ENCODE data around the gene GDF11. TPM values are rescaled to one million over a fixed set of nuclear protein-coding genes. Genes with fewer than 3 reads are reported as not detected.

Gene GDF11
- total and polyA plus RNA-seq, 2 of the 8 experiments (the other 6 are each of a cell fraction or from before 2014, with no cell fraction given), result 12.1 to 15.1 TPM

- H3K14ac ChIP-seq (ENCODE audit: insufficient read length), result no peak overlapping the region
- H2AFZ ChIP-seq (ENCODE audit: low read length), result no peak overlapping the region
- no peak overlapping the region for H3K4me2 ChIP-seq (ENCODE audit: insufficient read depth in 1 of 2, low read depth in 2 of 2, low read length in 2 of 2)
- no peak overlapping the region for H2BK120ac ChIP-seq (replicated peaks; ENCODE audit: low read depth, low read length)
- no peak overlapping the region for H4K91ac ChIP-seq (replicated peaks; ENCODE audit: insufficient read length, low read length)
- H2BK12ac ChIP-seq (ENCODE audit: low read depth, low read length), result no peak overlapping the region
- H3K27ac ChIP-seq (ENCODE audit: low read depth, low read length), result no peak overlapping the region
- peaks cover 0 to 9% of the 10 kb centered on the region in 2 experiments; a peak in 1 of 4 replicates for H3K79me2 ChIP-seq (ENCODE audit: control insufficient read depth in 1 of 2, insufficient read depth in 2 of 2, low read length in 2 of 2)
- H2BK15ac ChIP-seq (ENCODE audit: low read length), result no peak overlapping the region
- no peak overlapping the region for H4K8ac ChIP-seq (ENCODE audit: extremely low read depth, insufficient read depth, low read length)
- no peak overlapping the region for H3K4me3 ChIP-seq (ENCODE audit: extremely low read depth in 1 of 4, insufficient read depth in 2 of 4, low read depth in 3 of 4, low read length in 4 of 4)
- peaks cover 12% of the 10 kb centered on the region for H3K23me2 ChIP-seq (ENCODE audit: low read depth, low read length)
- no peak overlapping the region for H4K5ac ChIP-seq (ENCODE audit: insufficient read length, low read depth, low read length)
- no peaks in the 10 kb centered on the region; a peak in 3 of 7 replicates for H3K27me3 ChIP-seq (replicated peaks in 1 of 4; ENCODE audit: control insufficient read depth in 3 of 4, extremely low read depth in 1 of 4, insufficient read depth in 3 of 4, low read length in 3 of 4)
- CTCF ChIA-PET (ENCODE audit: partially characterized antibody), result interaction anchor here (0.6 to 4.6 kb wide), 2 partner anchors 24 to 1516 kb away, joined by 3 to 30 read pairs; no protein-coding TSS in a partner anchor
- H3K18ac ChIP-seq (ENCODE audit: extremely low read depth, low read length), result no peak overlapping the region
- no peaks in the 10 kb centered on the region for H4K20me1 ChIP-seq (replicated peaks in 1 of 2; ENCODE audit: control insufficient read depth in 1 of 2, insufficient read depth in 2 of 2, low read length in 2 of 2)
- H3K23ac ChIP-seq (ENCODE audit: insufficient read length), result no peak overlapping the region
- no peaks in the 10 kb centered on the region for H3K9me3 ChIP-seq (ENCODE audit: insufficient read depth in 2 of 2, low read depth in 1 of 2, low read length in 1 of 2)
- H2AK5ac ChIP-seq (ENCODE audit: low read depth, low read length), result no peak overlapping the region
- no peak overlapping the region for H2BK5ac ChIP-seq (ENCODE audit: low read depth, low read length)
- H3K4me1 ChIP-seq (replicated peaks in 1 of 4; ENCODE audit: control insufficient read depth in 3 of 4, insufficient read depth in 4 of 4, low read length in 3 of 4), result peaks cover 7 to 27% (median 18%) of the 10 kb centered on the region in 4 experiments
- no peak for DNase-seq (ENCODE audit: low read depth in 1 of 2, low spot score in 2 of 2)
- no peak overlapping the region for H2BK20ac ChIP-seq (ENCODE audit: low read length)
- H3K79me1 ChIP-seq (ENCODE audit: low read depth, low read length), result peaks cover 5% of the 10 kb centered on the region
- POLR2A ChIA-PET (ENCODE audit: partially characterized antibody), result interaction anchor here (1.9 kb wide), 1 partner anchor 15 kb away, joined by 11 read pairs; the partner anchor contains the start of gene CD63
- no peak overlapping the region for H3K56ac ChIP-seq (replicated peaks; ENCODE audit: insufficient read length, low read depth, low read length)
- 90% methylated on average over 2 of the region's 2 CpGs; no CpG with 5 or more reads in 1 of the 2 experiments for WGBS, 2 experiments (ENCODE audit: extremely low coverage in 1 of 2, insufficient coverage in 1 of 2, insufficient read length in 1 of 2, insufficient replicate concordance in 2 of 2, low coverage in 1 of 2, low lambda C conversion rate in 2 of 2, missing lambda C conversion rate in 1 of 2)
- H3K9ac ChIP-seq (replicated peaks in 1 of 4; ENCODE audit: extremely low read depth in 1 of 4, low read depth in 3 of 4, low read length in 3 of 4), result no peak overlapping the region
- H3K36me3 ChIP-seq (ENCODE audit: control insufficient read depth in 2 of 4, insufficient read depth in 4 of 4, low read length in 3 of 4), result no peaks in the 10 kb centered on the region
- no peak for FAIRE-seq
- H3K4ac ChIP-seq (replicated peaks; ENCODE audit: insufficient read length, low read depth, low read length), result no peak overlapping the region
- no peak for TF ChIP-seq TBP (IDR thresholded peaks at IDR 0.05; ENCODE audit: low read depth, low read length)
- no peak for TF ChIP-seq BACH1 (IDR thresholded peaks at IDR 0.05; ENCODE audit: low read length)
- TF ChIP-seq NANOG (IDR thresholded peaks at IDR 0.05; ENCODE audit: insufficient read depth, low read depth, low read length, poor library complexity, severe bottlenecking), result no peak
- no peak for TF ChIP-seq SP1 (IDR thresholded peaks at IDR 0.05; ENCODE audit: low read depth, low read length)
- TF ChIP-seq EZH2 (IDR thresholded peaks at IDR 0.05; ENCODE audit: low read depth, low read length, severe bottlenecking), result no peak
- TF ChIP-seq RXRA (IDR thresholded peaks at IDR 0.05; ENCODE audit: insufficient read depth, low read depth, low read length), result no peak
- no peak for TF ChIP-seq YY1 (IDR thresholded peaks at IDR 0.05; ENCODE audit: low read depth, low read length)
- TF ChIP-seq TAF7 (optimal IDR thresholded peaks at IDR 0.05; ENCODE audit: borderline replicate concordance, low read depth, low read length), result no peak
- TF ChIP-seq RFX5 (IDR thresholded peaks at IDR 0.05; ENCODE audit: borderline replicate concordance, low read depth, low read length), result no peak
- TF ChIP-seq SRF (IDR thresholded peaks at IDR 0.05; ENCODE audit: low read depth, low read length), result no peak
- TF ChIP-seq, protein P1, sequence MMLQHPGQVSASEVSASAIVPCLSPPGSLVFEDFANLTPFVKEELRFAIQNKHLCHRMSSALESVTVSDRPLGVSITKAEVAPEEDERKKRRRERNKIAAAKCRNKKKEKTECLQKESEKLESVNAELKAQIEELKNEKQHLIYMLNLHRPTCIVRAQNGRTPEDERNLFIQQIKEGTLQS (IDR thresholded peaks at IDR 0.05; ENCODE audit: insufficient read depth, low read depth, low read length), result no peak
- TF ChIP-seq MAFK (IDR thresholded peaks at IDR 0.05; ENCODE audit: low read depth, low read length), result no peak
- no peak for TF ChIP-seq EGR1 (IDR thresholded peaks at IDR 0.05; ENCODE audit: borderline replicate concordance, low read depth, low read length)
- TF ChIP-seq CREB1 (IDR thresholded peaks at IDR 0.05), result no peak
- TF ChIP-seq POLR2A (IDR thresholded peaks at IDR 0.05; ENCODE audit: control extremely low read depth in 1 of 2, low read depth in 2 of 2, low read length in 2 of 2), result no peak
Observed at GRCh38 chr12:55713721-55714120, 29.2 kb upstream of the GDF11 start.

Measured in H1 (cell line).